C4-2B (cell line): ENCODE measurements around the gene ARID4B.

ENCODE experiments used
- H3K27ac ChIP-seq: fragments of 450-650 bp; 2 replicates; pipeline ENCODE4 v1.5.1; 2017
- ZFX ChIP-seq: fragments of 450-650 bp; IDR thresholded peaks from 2 replicates; pipeline ENCODE4 v1.6.1; 2017
- TF ChIP-seq, protein P1 (sequence below): fragments of 450-650 bp; conservative IDR thresholded peaks from 2 replicates; pipeline ENCODE4 v1.5.1; 2017; ENCODE audit warnings: mild to moderate bottlenecking

ARID4B gene

DNA sequence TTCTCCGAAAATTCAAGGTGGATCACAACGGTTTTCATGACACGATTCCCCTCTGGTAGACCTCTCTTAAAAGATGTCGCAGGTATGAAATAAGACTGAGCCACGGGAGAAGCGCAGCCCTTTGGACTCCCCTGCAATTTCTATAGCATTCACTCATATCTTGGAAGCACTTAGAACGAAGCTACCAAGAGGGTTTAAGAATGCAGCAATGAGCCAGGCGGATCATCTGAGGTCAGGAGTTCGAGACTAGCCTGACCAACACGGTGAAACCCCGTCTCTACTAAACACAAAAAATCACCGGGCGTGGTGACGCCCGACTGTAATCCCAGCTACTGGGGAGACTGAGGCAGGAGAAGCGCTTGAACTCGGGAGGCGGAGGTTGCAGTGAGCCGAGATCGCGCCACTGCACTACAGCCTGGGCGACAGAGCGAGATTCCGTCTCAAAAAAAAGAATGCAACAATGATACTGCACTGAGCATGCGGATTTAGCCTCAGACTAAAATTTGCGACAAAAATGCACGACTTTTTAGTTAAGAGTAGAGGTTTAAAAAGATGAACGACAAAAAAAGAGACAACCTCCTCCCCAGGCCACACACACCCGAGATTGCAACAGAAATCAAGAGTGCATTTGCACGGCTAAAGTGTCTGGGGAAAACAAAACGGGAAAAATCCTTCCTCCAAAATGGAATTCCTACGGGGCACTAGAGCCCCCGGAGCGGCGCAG is 200.1 kb downstream of the ARID4B start:
- H3K27ac ChIP-seq = peak overlapping the region; percentile 99
- TF ChIP-seq, protein P1, sequence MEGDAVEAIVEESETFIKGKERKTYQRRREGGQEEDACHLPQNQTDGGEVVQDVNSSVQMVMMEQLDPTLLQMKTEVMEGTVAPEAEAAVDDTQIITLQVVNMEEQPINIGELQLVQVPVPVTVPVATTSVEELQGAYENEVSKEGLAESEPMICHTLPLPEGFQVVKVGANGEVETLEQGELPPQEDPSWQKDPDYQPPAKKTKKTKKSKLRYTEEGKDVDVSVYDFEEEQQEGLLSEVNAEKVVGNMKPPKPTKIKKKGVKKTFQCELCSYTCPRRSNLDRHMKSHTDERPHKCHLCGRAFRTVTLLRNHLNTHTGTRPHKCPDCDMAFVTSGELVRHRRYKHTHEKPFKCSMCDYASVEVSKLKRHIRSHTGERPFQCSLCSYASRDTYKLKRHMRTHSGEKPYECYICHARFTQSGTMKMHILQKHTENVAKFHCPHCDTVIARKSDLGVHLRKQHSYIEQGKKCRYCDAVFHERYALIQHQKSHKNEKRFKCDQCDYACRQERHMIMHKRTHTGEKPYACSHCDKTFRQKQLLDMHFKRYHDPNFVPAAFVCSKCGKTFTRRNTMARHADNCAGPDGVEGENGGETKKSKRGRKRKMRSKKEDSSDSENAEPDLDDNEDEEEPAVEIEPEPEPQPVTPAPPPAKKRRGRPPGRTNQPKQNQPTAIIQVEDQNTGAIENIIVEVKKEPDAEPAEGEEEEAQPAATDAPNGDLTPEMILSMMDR = no peak
- TF ChIP-seq ZFX = no peak

DNA sequence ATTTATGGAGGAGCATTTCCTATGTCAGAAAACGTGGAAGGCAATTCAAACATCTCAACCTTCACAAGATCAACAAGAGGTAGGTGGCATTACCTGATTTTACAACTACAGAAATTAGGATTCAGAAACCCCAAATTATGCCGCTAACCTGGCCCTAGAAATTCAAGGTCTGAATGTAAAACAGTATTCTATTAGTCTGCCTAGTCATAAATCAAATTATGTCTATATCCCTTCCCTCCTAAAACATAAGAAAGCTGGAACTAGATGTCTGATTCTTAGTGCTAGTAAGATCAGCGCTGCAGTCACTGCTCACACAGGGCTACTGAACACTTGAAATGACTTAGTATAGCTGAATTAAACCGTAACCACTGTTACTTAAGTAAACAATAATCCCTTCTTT is 200.8 kb downstream of the ARID4B start:
- H3K27ac ChIP-seq = no peak overlapping the region
- TF ChIP-seq ZFX = no peak
- TF ChIP-seq, protein P1 = no peak

- no peak overlapping the region for H3K27ac ChIP-seq
- TF ChIP-seq, protein P1 = no peak
- no peak for TF ChIP-seq ZFX
These were observed 203.3 kb downstream of the ARID4B start for GRCh38 chr1:235124665-235125064.

- TF ChIP-seq, protein P1 = no peak
- TF ChIP-seq ZFX = no peak
- no peak overlapping the region for H3K27ac ChIP-seq
These were observed 203.9 kb downstream of the ARID4B start for GRCh38 chr1:235124111-235124510.

DNA sequence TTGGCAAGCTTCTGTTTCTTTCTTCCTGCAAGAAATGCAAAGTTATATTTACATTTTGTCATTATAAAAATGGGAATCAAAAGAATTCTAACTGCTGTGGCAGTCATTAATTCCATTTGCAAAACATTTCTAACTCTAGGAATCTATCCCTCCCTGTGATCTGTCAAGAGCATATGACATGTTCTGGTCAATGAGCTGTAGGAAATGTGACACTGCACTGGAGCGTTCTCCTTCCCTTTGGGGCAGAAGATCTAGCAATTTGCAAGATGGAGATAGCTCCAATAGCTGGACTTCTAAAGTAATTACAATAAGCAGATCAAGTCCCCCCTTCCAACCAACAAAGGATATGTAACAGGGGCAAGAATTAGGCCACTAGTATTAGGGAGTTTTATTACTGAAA is 205.6 kb downstream of the ARID4B start:
- no peak overlapping the region for H3K27ac ChIP-seq
- no peak for TF ChIP-seq ZFX
- TF ChIP-seq, protein P1 = no peak
